Fibroblast of upper back skin (primary cell): Measurements from ENCODE around the gene CTNNAL1.
"Not testable (repeated sequence)": the region's sequence is repeated elsewhere in the genome, so short reads cannot be mapped to it uniquely, and the experiment has no call there.

Source experiments
- DNase-seq: peaks from one replicate; pipeline ENCODE4 v3.0.0-alpha.2; 2013

The CTNNAL1 gene

DNA sequence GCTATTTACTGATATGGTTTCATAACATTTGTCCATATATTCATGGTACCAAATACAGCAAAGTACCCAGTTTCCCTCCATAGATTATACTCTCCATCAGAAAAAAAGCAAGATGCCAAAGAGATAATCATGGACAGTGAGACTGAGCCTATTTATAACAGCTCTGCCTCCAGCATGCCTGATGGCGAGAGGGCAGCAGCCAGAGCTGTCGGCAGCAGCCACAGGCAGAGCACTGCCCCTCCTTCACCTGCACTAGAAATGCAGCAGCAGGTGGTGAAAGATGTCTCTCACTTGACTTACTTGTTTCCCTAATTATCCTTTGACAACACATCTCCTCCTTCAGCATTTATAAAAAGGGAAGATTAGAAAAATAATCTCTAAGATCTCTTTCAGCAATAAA lies 32.4 kb downstream of the CTNNAL1 start:
- no peak for DNase-seq

GRCh38 chr9:108978205-108978604 lies 35.1 kb downstream of the CTNNAL1 start:
- DNase-seq = no peak

DNA sequence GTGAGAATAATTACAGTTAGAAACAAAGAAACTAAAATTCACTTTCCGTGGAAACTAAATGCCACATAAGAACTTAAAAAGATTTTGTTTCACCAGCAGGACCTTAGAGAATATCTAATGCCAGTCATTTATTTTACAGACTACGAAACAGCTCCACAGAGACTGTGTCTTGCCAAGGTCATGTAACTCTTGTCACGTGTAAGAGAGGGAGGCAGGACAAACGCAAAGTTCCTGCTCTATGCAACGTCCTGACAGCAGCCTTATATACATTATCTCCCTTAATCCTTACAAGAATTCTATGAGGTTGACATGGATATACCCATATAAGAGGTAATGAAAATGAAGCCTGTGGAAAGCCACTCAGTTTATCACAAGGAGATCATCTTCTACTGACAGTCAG lies 39.4 kb downstream of the CTNNAL1 start:
- DNase-seq = no peak

DNA sequence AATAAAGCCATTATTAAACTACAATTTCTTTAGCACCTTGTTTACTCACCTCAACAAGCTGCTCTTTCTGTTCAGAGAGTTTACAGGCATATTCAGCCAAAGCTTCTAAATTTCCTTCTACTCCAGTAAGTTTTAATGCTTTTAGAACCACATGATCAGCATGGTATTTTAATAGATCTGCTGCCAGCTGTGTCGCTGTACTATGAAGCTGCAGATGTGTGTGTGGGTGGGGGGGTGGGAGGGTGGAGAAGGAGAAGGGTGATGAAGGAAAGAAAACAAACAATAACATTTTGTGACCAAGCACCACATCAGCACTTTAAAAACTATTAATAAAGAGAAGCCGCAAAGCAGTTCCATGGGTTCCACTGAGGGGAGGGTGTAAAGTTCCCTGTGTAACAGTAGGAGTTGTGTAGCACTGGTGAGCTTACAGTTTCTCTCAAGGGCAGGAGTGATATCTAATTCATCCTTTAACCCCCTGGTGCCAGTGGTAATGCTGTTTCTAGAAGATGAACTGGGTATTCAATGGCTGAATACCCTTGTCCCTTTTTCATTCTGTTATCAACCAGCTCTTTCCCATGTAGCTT lies 40.6 kb downstream of the CTNNAL1 start:
- DNase-seq = no peak

DNA sequence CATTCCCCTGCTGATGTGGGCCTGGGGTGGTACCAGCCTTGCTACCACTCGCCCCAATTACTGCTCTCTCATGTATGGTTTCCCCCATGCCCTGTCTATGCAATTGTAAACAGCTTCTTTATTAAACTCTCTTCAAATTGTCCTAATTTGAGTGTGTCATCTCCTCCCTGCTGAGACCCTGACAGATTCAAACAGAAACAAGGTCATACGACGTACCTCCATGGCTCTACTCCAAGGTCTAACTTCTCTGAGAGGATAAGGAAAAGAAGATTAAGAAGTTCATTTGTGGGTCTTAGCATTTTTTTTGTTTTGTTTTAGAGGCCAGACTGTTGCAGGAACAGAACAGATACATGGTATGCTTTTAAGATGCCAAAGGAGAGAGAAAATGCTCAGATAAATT lies 41.1 kb downstream of the CTNNAL1 start:
- DNase-seq = no peak

GRCh38 chr9:108971392-108971791 lies 41.9 kb downstream of the CTNNAL1 start:
- DNase-seq = not testable (repeated sequence)

GRCh38 chr9:108967916-108968315 lies 45.4 kb downstream of the CTNNAL1 start:
- DNase-seq = no peak

DNA sequence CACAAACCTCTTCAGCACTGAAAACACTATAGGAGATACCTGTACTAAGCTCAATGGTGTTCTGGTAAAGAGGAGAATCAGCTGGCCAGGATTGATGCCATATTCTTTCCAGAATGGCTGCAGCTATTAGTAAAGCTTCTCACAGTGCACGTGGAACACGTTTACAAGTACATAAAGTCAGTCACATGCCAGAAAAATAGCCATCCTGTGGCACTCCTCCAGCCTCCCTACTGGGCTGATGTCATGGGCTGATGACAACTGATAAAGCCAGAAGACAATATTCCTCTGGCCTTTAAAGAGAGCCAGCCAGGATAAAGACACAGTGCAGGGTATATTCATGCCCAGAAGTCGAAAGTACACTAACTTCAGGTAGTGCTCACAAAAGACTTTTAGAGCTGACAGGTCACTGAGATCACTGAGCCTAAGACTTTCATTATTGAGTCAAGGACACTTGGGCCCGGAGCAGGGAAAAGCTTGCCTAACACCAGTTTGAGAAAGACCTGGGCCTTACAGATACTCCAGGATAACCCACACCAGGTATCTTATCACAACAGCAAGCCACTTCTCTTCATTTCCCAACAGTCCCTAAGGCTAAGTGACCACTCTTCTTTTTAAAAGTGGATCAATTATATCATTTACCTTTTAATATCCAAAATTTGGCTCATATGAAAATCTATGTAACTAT lies 49.7 kb downstream of the CTNNAL1 start:
- no peak for DNase-seq

GRCh38 chr9:108961151-108961550 lies 52.1 kb downstream of the CTNNAL1 start:
- DNase-seq = no peak

GRCh38 chr9:108960331-108960730 lies 53.0 kb downstream of the CTNNAL1 start:
- DNase-seq = no peak

GRCh38 chr9:108956631-108957026 lies 56.7 kb downstream of the CTNNAL1 start:
- no peak for DNase-seq

- no peak for DNase-seq
Measured at GRCh38 chr9:108956022-108956630, 57.2 kb downstream of the CTNNAL1 start.

DNA sequence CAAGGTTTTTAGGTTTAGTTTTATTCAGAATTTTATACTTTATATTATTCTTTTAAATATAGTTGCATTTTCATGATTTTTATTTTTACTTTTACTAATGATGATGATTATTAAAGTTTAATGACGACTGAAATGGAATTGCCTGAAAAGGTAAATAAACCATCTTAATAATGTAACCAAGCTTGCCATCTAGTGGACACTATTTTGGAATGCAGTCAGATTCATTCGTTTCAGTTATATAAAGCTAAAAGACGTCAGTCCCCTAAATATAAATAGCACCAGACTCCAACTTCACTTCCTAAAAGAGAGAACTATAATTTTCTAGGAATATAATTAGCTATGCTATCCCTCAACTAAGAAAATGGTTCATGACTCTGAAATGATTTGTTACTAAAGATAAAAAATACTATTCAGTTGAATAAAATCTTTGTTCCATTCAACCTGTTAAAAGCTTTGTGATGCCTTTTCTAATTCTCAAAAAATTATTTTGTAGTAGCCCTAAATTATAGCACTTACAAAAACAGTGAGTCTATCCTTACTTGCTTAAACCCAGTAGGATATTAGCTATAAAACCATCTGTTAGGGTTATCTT lies 59.2 kb downstream of the CTNNAL1 start:
- DNase-seq = peak; percentile 49

- DNase-seq = peak; percentile 22
Measured at GRCh38 chr9:108951578-108951977, 61.7 kb downstream of the CTNNAL1 start.

DNA sequence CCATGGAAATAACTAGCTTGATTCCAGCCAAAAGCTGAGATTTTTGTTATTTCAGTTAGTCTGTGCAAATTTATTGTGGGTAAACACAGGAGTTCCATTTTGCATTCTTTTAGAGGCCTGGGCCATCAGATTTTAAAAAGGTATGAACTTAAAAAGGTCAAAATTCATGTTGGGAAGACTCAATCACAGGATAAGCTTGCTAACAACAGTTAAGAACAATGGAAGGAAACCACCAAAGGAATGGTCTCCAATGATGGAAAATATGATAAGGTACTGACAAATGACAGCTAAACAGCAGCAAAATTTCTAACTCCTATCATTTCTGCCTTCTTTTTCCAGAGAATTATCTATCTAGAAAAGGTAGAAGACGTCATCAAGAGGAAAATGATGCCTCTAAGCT lies 63.1 kb downstream of the CTNNAL1 start:
- no peak for DNase-seq

DNA sequence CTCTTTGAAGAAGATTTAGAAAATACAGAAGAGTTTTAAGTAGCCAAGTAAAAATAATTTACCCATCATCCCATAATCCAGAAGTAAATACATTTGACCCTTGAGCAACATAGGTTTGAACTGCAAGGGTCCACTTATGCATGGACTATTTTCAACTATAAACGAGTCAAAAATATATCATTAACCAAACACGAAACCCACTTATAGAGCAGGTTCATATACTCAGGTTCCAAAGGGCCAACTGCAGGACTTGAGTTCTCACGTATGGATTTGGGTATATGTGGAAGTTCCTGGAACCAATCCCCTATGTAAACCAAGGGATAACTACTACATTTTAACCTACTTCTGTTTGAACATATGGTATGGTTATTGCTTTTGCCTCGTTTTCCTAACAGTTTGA lies 73.3 kb downstream of the CTNNAL1 start:
- no peak for DNase-seq

DNA sequence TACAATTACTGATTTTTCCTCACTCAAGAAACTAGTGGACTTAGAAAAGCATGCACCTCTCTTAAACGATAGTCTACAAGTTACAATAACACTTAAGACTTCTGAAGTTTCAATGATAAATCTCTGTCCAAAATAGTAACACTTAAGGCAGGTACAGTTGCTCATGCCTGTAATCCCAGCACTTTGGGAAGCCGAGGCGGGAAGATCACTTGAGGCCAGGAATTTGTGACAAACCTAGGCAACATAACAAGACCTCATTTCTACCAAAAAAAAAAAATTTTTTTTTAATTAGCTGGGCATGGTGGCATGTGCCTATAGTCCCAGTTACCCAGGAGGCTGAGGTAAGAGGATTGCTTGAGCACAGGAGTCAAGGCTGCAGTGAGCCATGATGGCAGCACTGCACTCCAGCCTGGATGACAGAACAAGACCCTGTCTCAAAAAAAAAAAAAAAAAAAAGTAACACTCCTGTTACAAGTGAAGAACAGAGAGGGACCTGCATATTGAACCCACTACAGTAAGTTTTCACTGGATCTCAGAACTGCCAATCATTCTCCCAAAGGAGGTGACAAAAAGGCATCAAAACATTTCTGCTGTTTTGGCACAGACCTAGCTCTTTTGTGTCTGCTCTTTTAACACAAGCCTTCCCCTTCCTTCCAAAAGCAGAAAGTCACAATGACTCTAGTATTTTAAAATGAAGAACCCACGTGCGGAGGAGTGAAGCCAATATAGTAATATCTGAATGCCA lies 75.6 kb downstream of the CTNNAL1 start:
- no peak for DNase-seq

GRCh38 chr9:108934323-108934893 lies 78.9 kb downstream of the CTNNAL1 start, which contains the start of gene ABITRAM:
TSS of gene ABITRAM (plus strand) at chr9:108934400. CDS start at chr9:108934487, 87 bp downstream.
- peak; percentile 78 for DNase-seq

GRCh38 chr9:108933718-108934322 lies 79.5 kb downstream of the CTNNAL1 start, which contains the start of gene ELP1:
TSS of gene ELP1 (minus strand) at chr9:108934124. CDS start at chr9:108931146, 2,978 bp downstream.
- peak; percentile 94 for DNase-seq

DNA sequence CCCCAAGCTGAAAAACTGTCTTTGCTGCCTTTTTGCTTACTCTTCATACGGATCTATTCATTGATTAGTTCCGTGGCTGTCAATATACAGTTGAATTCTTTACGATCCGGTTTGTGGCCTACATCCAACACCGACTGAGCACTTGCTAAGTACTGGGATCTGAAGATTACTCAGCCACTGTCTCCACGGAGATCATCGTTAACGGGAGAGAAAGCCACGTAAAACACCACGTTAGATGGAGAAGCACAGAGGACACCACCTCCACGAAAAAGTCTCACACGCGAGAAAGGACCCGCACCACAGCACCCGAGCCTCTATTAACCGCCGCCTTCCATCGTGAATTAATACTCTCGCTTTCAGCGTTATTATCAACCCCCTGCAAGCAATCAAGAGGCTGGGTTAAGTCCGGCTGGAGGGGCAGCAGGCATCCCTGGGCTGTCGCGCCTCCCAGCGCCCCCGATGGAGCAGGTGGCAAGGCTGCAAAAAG lies 80.0 kb downstream of the CTNNAL1 start:
- DNase-seq = peak; percentile 9

DNA sequence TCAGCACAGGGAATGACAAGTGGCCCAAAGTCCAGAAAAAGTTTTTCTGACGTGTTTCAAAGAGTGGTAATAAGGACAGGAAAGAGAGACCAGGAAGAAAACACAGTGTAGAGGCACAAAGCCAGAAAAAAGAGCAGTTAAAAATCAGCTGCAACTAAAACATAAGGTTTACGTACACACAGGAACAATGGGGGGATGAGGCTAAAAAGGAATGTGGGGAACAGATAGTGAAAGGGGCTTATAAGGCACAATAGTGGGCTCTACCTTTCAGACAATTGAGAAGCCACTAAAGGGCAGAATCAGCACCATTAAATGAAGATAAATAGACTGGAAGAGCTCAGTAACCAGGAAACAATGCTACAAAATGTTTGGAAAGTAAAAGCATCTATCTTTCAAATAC lies 84.9 kb downstream of the CTNNAL1 start:
- DNase-seq = no peak

GRCh38 chr9:108924466-108924865 lies 88.8 kb downstream of the CTNNAL1 start:
- DNase-seq = no peak
